ENCODE results near the gene JAZF1. TPM values are rescaled to one million over a fixed set of nuclear protein-coding genes. Genes with fewer than 3 reads are reported as not detected.

JAZF1 gene
- total RNA-seq, 1 experiment from 2014 or later, result 0.95 TPM

GRCh38 chr7:28202222-28202621 is 21.6 kb upstream of the JAZF1 start:
- Mint-ChIP-seq H3K4me3 (ENCODE audit: unreplicated experiment) (no peak overlapping the region), H3K27ac (ENCODE audit: unreplicated experiment) (no peak overlapping the region), H3K9me3 (ENCODE audit: unreplicated experiment) (no peaks in the 10 kb centered on the region), H3K36me3 (ENCODE audit: insufficient read depth, unreplicated experiment) (no peaks in the 10 kb centered on the region), H3K4me1 (ENCODE audit: low read depth, unreplicated experiment) (no peaks in the 10 kb centered on the region), H3K27me3 (ENCODE audit: insufficient read depth, unreplicated experiment) (peaks cover 23% of the 10 kb centered on the region)
- H3K4me3 ChIP-seq (ENCODE audit: low read depth, low read length), result no peak overlapping the region
- ChIA-PET CTCF (no interaction called here), POLR2A (no interaction called here)
- intact Hi-C loops (cut with micrococcal nuclease; ENCODE audit: unreplicated experiment), result no loop called here
- DNase-seq, result no peak
- H3K9me3 ChIP-seq, result no peaks in the 10 kb centered on the region
- H3K27me3 ChIP-seq (replicated peaks; ENCODE audit: control insufficient read depth, insufficient read depth, low read length), result no peaks in the 10 kb centered on the region
- no TSS peak for BruUV-seq (replicated peaks)
- no peak for TF ChIP-seq CTCF (IDR thresholded peaks at IDR 0.05; ENCODE audit: insufficient read depth in 1 of 2, low read depth in 1 of 2, low read length in 1 of 2, severe bottlenecking in 1 of 2, unreplicated experiment in 1 of 2)
- no peaks in the 10 kb centered on the region for H3K36me3 ChIP-seq (ENCODE audit: control insufficient read depth, insufficient read depth, low read length)
- H3K4me1 ChIP-seq, result no peaks in the 10 kb centered on the region

GRCh38 chr7:28201131-28201530 is 20.5 kb upstream of the JAZF1 start:
- CTCF ChIA-PET, result no interaction called here
- H3K27ac Mint-ChIP-seq (ENCODE audit: unreplicated experiment), result no peak overlapping the region
- BruUV-seq (replicated peaks), result no TSS peak

GRCh38 chr7:28200598-28200997 is 20.0 kb upstream of the JAZF1 start:
- Histone ChIP-seq H3K4me3 (ENCODE audit: low read depth, low read length) (no peak overlapping the region), H3K27me3 (replicated peaks; ENCODE audit: control insufficient read depth, insufficient read depth, low read length) (no peaks in the 10 kb centered on the region), H3K36me3 (ENCODE audit: control insufficient read depth, insufficient read depth, low read length) (no peaks in the 10 kb centered on the region), H3K4me1 (no peaks in the 10 kb centered on the region), H3K9me3 (no peaks in the 10 kb centered on the region)
- H3K27me3 Mint-ChIP-seq (ENCODE audit: insufficient read depth, unreplicated experiment), result peaks cover 30% of the 10 kb centered on the region
- POLR2A ChIA-PET, result no interaction called here
- CTCF ChIA-PET, result no interaction called here
- intact Hi-C loops (cut with micrococcal nuclease; ENCODE audit: unreplicated experiment), result no loop called here
- no TSS peak for BruUV-seq (replicated peaks)
- H3K4me3 Mint-ChIP-seq (ENCODE audit: unreplicated experiment), result no peak overlapping the region
- TF ChIP-seq CTCF (IDR thresholded peaks at IDR 0.05; ENCODE audit: insufficient read depth in 1 of 2, low read depth in 1 of 2, low read length in 1 of 2, severe bottlenecking in 1 of 2, unreplicated experiment in 1 of 2), result no peak
- no peaks in the 10 kb centered on the region for H3K4me1 Mint-ChIP-seq (ENCODE audit: low read depth, unreplicated experiment)
- no peaks in the 10 kb centered on the region for H3K36me3 Mint-ChIP-seq (ENCODE audit: insufficient read depth, unreplicated experiment)
- DNase-seq, result no peak
- no peaks in the 10 kb centered on the region for H3K9me3 Mint-ChIP-seq (ENCODE audit: unreplicated experiment)
- H3K27ac Mint-ChIP-seq (ENCODE audit: unreplicated experiment), result no peak overlapping the region

More at GRCh38 chr7:28201131-28201530, 20.5 kb upstream of the JAZF1 start:
- POLR2A ChIA-PET, result no interaction called here
- intact Hi-C loops (cut with micrococcal nuclease; ENCODE audit: unreplicated experiment), result no loop called here
- H3K36me3 ChIP-seq (ENCODE audit: control insufficient read depth, insufficient read depth, low read length), result no peaks in the 10 kb centered on the region
- H3K36me3 Mint-ChIP-seq (ENCODE audit: insufficient read depth, unreplicated experiment), result no peaks in the 10 kb centered on the region
- H3K4me3 ChIP-seq (ENCODE audit: low read depth, low read length), result no peak overlapping the region
- no peak for DNase-seq
- H3K4me1 Mint-ChIP-seq (ENCODE audit: low read depth, unreplicated experiment), result no peaks in the 10 kb centered on the region
- no peaks in the 10 kb centered on the region for H3K9me3 ChIP-seq
- TF ChIP-seq CTCF (IDR thresholded peaks at IDR 0.05; ENCODE audit: insufficient read depth in 1 of 2, low read depth in 1 of 2, low read length in 1 of 2, severe bottlenecking in 1 of 2, unreplicated experiment in 1 of 2), result no peak
- H3K4me1 ChIP-seq, result no peaks in the 10 kb centered on the region
- H3K27me3 Mint-ChIP-seq (ENCODE audit: insufficient read depth, unreplicated experiment), result peaks cover 25% of the 10 kb centered on the region
- no peaks in the 10 kb centered on the region for H3K27me3 ChIP-seq (replicated peaks; ENCODE audit: control insufficient read depth, insufficient read depth, low read length)
- no peak overlapping the region for H3K4me3 Mint-ChIP-seq (ENCODE audit: unreplicated experiment)
- H3K9me3 Mint-ChIP-seq (ENCODE audit: unreplicated experiment), result no peaks in the 10 kb centered on the region
